ENCODE measurements around the gene USP34.

Gene USP34

GRCh38 chr2:61218076-61218816 lies 252.6 kb downstream of the USP34 start:
- Histone ChIP-seq H4K8ac (ENCODE audit: low read depth, low read length) (no peak overlapping the region), H3K4me3 (ENCODE audit: low read length) (no peak overlapping the region), H2BK120ac (ENCODE audit: low read depth, low read length) (no peak overlapping the region), H3K79me1 (ENCODE audit: low read length) (no peaks in the 10 kb centered on the region), H3K4me2 (ENCODE audit: low read length) (no peak overlapping the region), H3K27me3 (ENCODE audit: insufficient read depth, low read length, poor library complexity) (no peaks in the 10 kb centered on the region), H3K27ac (ENCODE audit: low read depth, low read length) (no peak overlapping the region), H2AK5ac (ENCODE audit: low read length) (no peak overlapping the region), H3K56ac (ENCODE audit: low read length) (no peak overlapping the region), H3K79me2 (ENCODE audit: control insufficient read depth, insufficient read depth, low read length) (no peaks in the 10 kb centered on the region), H3K36me3 (ENCODE audit: control insufficient read depth, insufficient read depth, low read length) (peaks cover 1% of the 10 kb centered on the region), H3K23ac (ENCODE audit: low read length) (no peak overlapping the region), H3K4ac (ENCODE audit: low read depth, low read length) (no peak overlapping the region), H3K18ac (ENCODE audit: low read length) (no peak overlapping the region), H2BK15ac (replicated peaks; ENCODE audit: low read depth) (no peak overlapping the region), H2BK5ac (ENCODE audit: low read length) (no peak overlapping the region), H4K5ac (ENCODE audit: low read length) (no peak overlapping the region), H3K9ac (ENCODE audit: low read length) (no peak overlapping the region), H3K4me1 (ENCODE audit: control insufficient read depth, low read depth, low read length) (no peaks in the 10 kb centered on the region)
- no CpG with 5 or more reads among the region's 4 CpGs for WGBS (ENCODE audit: extremely low coverage, insufficient coverage, low lambda C conversion rate)
- no peak for DNase-seq

- Histone ChIP-seq H4K8ac (ENCODE audit: low read depth, low read length) (no peak overlapping the region), H2AK5ac (ENCODE audit: low read length) (no peak overlapping the region), H4K5ac (ENCODE audit: low read length) (no peak overlapping the region), H3K4me2 (ENCODE audit: low read length) (no peak overlapping the region), H3K4me3 (ENCODE audit: low read length) (no peak overlapping the region), H3K23ac (ENCODE audit: low read length) (no peak overlapping the region), H3K18ac (ENCODE audit: low read length) (no peak overlapping the region), H3K4ac (ENCODE audit: low read depth, low read length) (no peak overlapping the region), H3K79me2 (ENCODE audit: control insufficient read depth, insufficient read depth, low read length) (no peaks in the 10 kb centered on the region), H3K27ac (ENCODE audit: low read depth, low read length) (no peak overlapping the region), H2BK120ac (ENCODE audit: low read depth, low read length) (no peak overlapping the region), H3K4me1 (ENCODE audit: control insufficient read depth, low read depth, low read length) (no peaks in the 10 kb centered on the region), H3K36me3 (ENCODE audit: control insufficient read depth, insufficient read depth, low read length) (peaks cover 1% of the 10 kb centered on the region), H3K79me1 (ENCODE audit: low read length) (no peaks in the 10 kb centered on the region), H2BK5ac (ENCODE audit: low read length) (no peak overlapping the region), H3K9ac (ENCODE audit: low read length) (no peak overlapping the region), H2BK15ac (replicated peaks; ENCODE audit: low read depth) (no peak overlapping the region), H3K56ac (ENCODE audit: low read length) (no peak overlapping the region), H3K27me3 (ENCODE audit: insufficient read depth, low read length, poor library complexity) (no peaks in the 10 kb centered on the region)
- DNase-seq: no peak
- no CpG with 5 or more reads among the region's 4 CpGs for WGBS (ENCODE audit: extremely low coverage, insufficient coverage, low lambda C conversion rate)
These were observed 256.7 kb downstream of the USP34 start for GRCh38 chr2:61214171-61214570.

- no peak overlapping the region for H3K9ac ChIP-seq (ENCODE audit: low read length)
- H3K4me3 ChIP-seq (ENCODE audit: low read length): no peak overlapping the region
- H2BK5ac ChIP-seq (ENCODE audit: low read length): no peak overlapping the region
- H3K79me2 ChIP-seq (ENCODE audit: control insufficient read depth, insufficient read depth, low read length): no peaks in the 10 kb centered on the region
- no peak overlapping the region for H3K4me2 ChIP-seq (ENCODE audit: low read length)
- no peak overlapping the region for H3K27ac ChIP-seq (ENCODE audit: low read depth, low read length)
- no peak overlapping the region for H3K18ac ChIP-seq (ENCODE audit: low read length)
- peaks cover 3% of the 10 kb centered on the region for H3K36me3 ChIP-seq (ENCODE audit: control insufficient read depth, insufficient read depth, low read length)
- no peak overlapping the region for H2BK15ac ChIP-seq (replicated peaks; ENCODE audit: low read depth)
- H3K4me1 ChIP-seq (ENCODE audit: control insufficient read depth, low read depth, low read length): no peaks in the 10 kb centered on the region
- no peak overlapping the region for H4K5ac ChIP-seq (ENCODE audit: low read length)
- H3K79me1 ChIP-seq (ENCODE audit: low read length): no peaks in the 10 kb centered on the region
- H2BK120ac ChIP-seq (ENCODE audit: low read depth, low read length): no peak overlapping the region
- DNase-seq: no peak
- H3K27me3 ChIP-seq (ENCODE audit: insufficient read depth, low read length, poor library complexity): no peaks in the 10 kb centered on the region
- no peak overlapping the region for H2AK5ac ChIP-seq (ENCODE audit: low read length)
- no peak overlapping the region for H3K23ac ChIP-seq (ENCODE audit: low read length)
- no peak overlapping the region for H3K56ac ChIP-seq (ENCODE audit: low read length)
- H3K4ac ChIP-seq (ENCODE audit: low read depth, low read length): no peak overlapping the region
- WGBS (ENCODE audit: extremely low coverage, insufficient coverage, low lambda C conversion rate): no CpG with 5 or more reads among the region's 5 CpGs
- no peak overlapping the region for H4K8ac ChIP-seq (ENCODE audit: low read depth, low read length)
These were observed 260.4 kb downstream of the USP34 start for GRCh38 chr2:61210332-61210981.

- no peak overlapping the region for H3K56ac ChIP-seq (ENCODE audit: low read length)
- H3K36me3 ChIP-seq (ENCODE audit: control insufficient read depth, insufficient read depth, low read length): peaks cover 2% of the 10 kb centered on the region
- no peak overlapping the region for H3K4me2 ChIP-seq (ENCODE audit: low read length)
- no peak overlapping the region for H2AK5ac ChIP-seq (ENCODE audit: low read length)
- H3K27me3 ChIP-seq (ENCODE audit: insufficient read depth, low read length, poor library complexity): no peaks in the 10 kb centered on the region
- no peak overlapping the region for H3K4ac ChIP-seq (ENCODE audit: low read depth, low read length)
- DNase-seq: no peak
- no peak overlapping the region for H3K4me3 ChIP-seq (ENCODE audit: low read length)
- H3K79me2 ChIP-seq (ENCODE audit: control insufficient read depth, insufficient read depth, low read length): no peaks in the 10 kb centered on the region
- no peak overlapping the region for H4K8ac ChIP-seq (ENCODE audit: low read depth, low read length)
- no peak overlapping the region for H3K9ac ChIP-seq (ENCODE audit: low read length)
- no peak overlapping the region for H4K5ac ChIP-seq (ENCODE audit: low read length)
- H2BK5ac ChIP-seq (ENCODE audit: low read length): no peak overlapping the region
- H2BK15ac ChIP-seq (replicated peaks; ENCODE audit: low read depth): no peak overlapping the region
- H2BK120ac ChIP-seq (ENCODE audit: low read depth, low read length): no peak overlapping the region
- no CpG with 5 or more reads among the region's 7 CpGs for WGBS (ENCODE audit: extremely low coverage, insufficient coverage, low lambda C conversion rate)
- no peak overlapping the region for H3K23ac ChIP-seq (ENCODE audit: low read length)
- H3K18ac ChIP-seq (ENCODE audit: low read length): no peak overlapping the region
- H3K79me1 ChIP-seq (ENCODE audit: low read length): no peaks in the 10 kb centered on the region
- no peaks in the 10 kb centered on the region for H3K4me1 ChIP-seq (ENCODE audit: control insufficient read depth, low read depth, low read length)
- no peak overlapping the region for H3K27ac ChIP-seq (ENCODE audit: low read depth, low read length)
These were observed 265.8 kb downstream of the USP34 start for GRCh38 chr2:61205132-61205531.

GRCh38 chr2:61196671-61197070 lies 274.2 kb downstream of the USP34 start:
- no peaks in the 10 kb centered on the region for H3K79me1 ChIP-seq (ENCODE audit: low read length)

More at GRCh38 chr2:61196671-61197070, 274.2 kb downstream of the USP34 start:
- Histone ChIP-seq H2BK5ac (ENCODE audit: low read length) (no peak overlapping the region), H3K36me3 (ENCODE audit: control insufficient read depth, insufficient read depth, low read length) (no peaks in the 10 kb centered on the region), H4K8ac (ENCODE audit: low read depth, low read length) (no peak overlapping the region), H3K4me1 (ENCODE audit: control insufficient read depth, low read depth, low read length) (no peaks in the 10 kb centered on the region), H2BK15ac (replicated peaks; ENCODE audit: low read depth) (no peak overlapping the region), H3K56ac (ENCODE audit: low read length) (no peak overlapping the region), H3K4ac (ENCODE audit: low read depth, low read length) (no peak overlapping the region), H2BK120ac (ENCODE audit: low read depth, low read length) (no peak overlapping the region), H2AK5ac (ENCODE audit: low read length) (no peak overlapping the region), H3K27me3 (ENCODE audit: insufficient read depth, low read length, poor library complexity) (no peaks in the 10 kb centered on the region), H3K18ac (ENCODE audit: low read length) (no peak overlapping the region), H3K27ac (ENCODE audit: low read depth, low read length) (no peak overlapping the region), H3K4me3 (ENCODE audit: low read length) (no peak overlapping the region), H3K79me2 (ENCODE audit: control insufficient read depth, insufficient read depth, low read length) (no peaks in the 10 kb centered on the region), H3K9ac (ENCODE audit: low read length) (no peak overlapping the region), H3K4me2 (ENCODE audit: low read length) (no peak overlapping the region), H4K5ac (ENCODE audit: low read length) (no peak overlapping the region), H3K23ac (ENCODE audit: low read length) (no peak overlapping the region)
- no peak for DNase-seq
- whole genome bisulfite sequencing (ENCODE audit: extremely low coverage, insufficient coverage, low lambda C conversion rate): 100% methylated on average over 1 of the region's 7 CpGs

Measured in mesendoderm (in vitro differentiated cells).